Fibroblast of skin of left biceps (primary cell): ENCODE data around the gene MRPL4.

Experiments used
- DNase-seq, 2 experiments: peaks; one replicate each; pipeline ENCODE4 v3.0.0-alpha.2; 2013; ENCODE audit warnings: low read depth in 2 of 2

The MRPL4 gene

GRCh38 chr19:10289167-10289835 lies 37.3 kb downstream of the MRPL4 start:
- no peak for DNase-seq

GRCh38 chr19:10289836-10290356 lies 37.9 kb downstream of the MRPL4 start, which contains the start of gene ICAM5:
Gene ICAM5 (plus strand): TSS chr19:10289952. CDS start chr19:10290044, 92 bp downstream.
- no peak for DNase-seq

- no peak for DNase-seq
These were observed 38.4 kb downstream of the MRPL4 start for GRCh38 chr19:10290357-10290875.

GRCh38 chr19:10290876-10291553 lies 39.0 kb downstream of the MRPL4 start:
- no peak for DNase-seq

GRCh38 chr19:10291554-10292205 lies 39.7 kb downstream of the MRPL4 start:
- DNase-seq: no peak

- DNase-seq: peak in 1 of 2 experiments; percentile 32
These were observed 40.3 kb downstream of the MRPL4 start for GRCh38 chr19:10292206-10292788.

GRCh38 chr19:10292789-10293636 lies 41.0 kb downstream of the MRPL4 start:
- DNase-seq: no peak

- no peak for DNase-seq
These were observed 41.8 kb downstream of the MRPL4 start for GRCh38 chr19:10293637-10294367.

- no peak for DNase-seq
These were observed 42.3 kb downstream of the MRPL4 start for GRCh38 chr19:10294368-10294697.

- no peak for DNase-seq
These were observed 43.4 kb downstream of the MRPL4 start for GRCh38 chr19:10295305-10295846.

- no peak for DNase-seq
These were observed 44.0 kb downstream of the MRPL4 start for GRCh38 chr19:10295847-10296591.

GRCh38 chr19:10299545-10300458 lies 47.8 kb downstream of the MRPL4 start:
- DNase-seq: no peak

- DNase-seq: peak; percentile 33
These were observed 53.3 kb downstream of the MRPL4 start for GRCh38 chr19:10305139-10305806.

- DNase-seq: no peak
These were observed 54.3 kb downstream of the MRPL4 start for GRCh38 chr19:10306327-10306726.

GRCh38 chr19:10309423-10309822 lies 57.4 kb downstream of the MRPL4 start, which contains the start of gene ZGLP1:
Gene ZGLP1 (minus strand): TSS chr19:10309815.
- DNase-seq: no peak
